Lower lobe of right lung (tissue), 2 donors: ENCODE results near the gene WNT11. TPM values are rescaled to one million over a fixed set of nuclear protein-coding genes. Genes with fewer than 3 reads are reported as not detected.

ENCODE experiments used
- ATAC-seq, 2 donors: fragments of 200-7000 bp; cut with Tn5 transposase; one replicate each; pipeline ENCODE4 v1.9.1; 2020 to 2022; ENCODE audit warnings: mild to moderate bottlenecking in 2 of 2, moderate library complexity in 2 of 2
- DNase-seq: peaks from one replicate; pipeline ENCODE4 v3.0.0-alpha.2; 2020
- H3K27ac ChIP-seq: fragments of 200-600 bp; one replicate; pipeline ENCODE4 v1.8.0; 2022
- H3K27me3 ChIP-seq: fragments of 200-600 bp; one replicate; pipeline ENCODE4 v1.8.0; 2022; ENCODE audit warnings: low read depth
- H3K36me3 ChIP-seq: fragments of 200-600 bp; one replicate; pipeline ENCODE4 v1.8.0; 2022; ENCODE audit warnings: mild to moderate bottlenecking
- H3K4me1 ChIP-seq: fragments of 200-600 bp; one replicate; pipeline ENCODE4 v1.8.0; 2022
- H3K4me3 ChIP-seq: fragments of 200-600 bp; one replicate; pipeline ENCODE4 v1.8.0; 2022; ENCODE audit warnings: mild to moderate bottlenecking
- H3K9me3 ChIP-seq: fragments of 200-600 bp; one replicate; pipeline ENCODE4 v1.8.0; 2022
- intact Hi-C: fragments of 100-400 bp; cut with DNase I; formaldehyde crosslinking; loops from one replicate; pipeline ENCODE4 v1.11.0; 2022
- total RNA-seq: library from RNA; stranded (reverse); fragmentation: NEBNext Ultra II Directional; extraction: Animal tissue kit (Norgen Biotek cat#: 25700); gene quantifications from one replicate; pipeline ENCODE4 v1.2.1, GENCODE V29; 2021
- TF ChIP-seq, protein P1 (sequence below): fragments of 200-600 bp; IDR thresholded peaks from one replicate; pipeline ENCODE4 v1.8.0; 2022; ENCODE audit warnings: antibody characterized with exemption, mild to moderate bottlenecking
- donor health status: DM: no; HTN: yes; CAD: no; lungs with severe emphysema.

WNT11 gene
- total RNA-seq, 1 donor from 2014 or later: 9.2 TPM

DNA sequence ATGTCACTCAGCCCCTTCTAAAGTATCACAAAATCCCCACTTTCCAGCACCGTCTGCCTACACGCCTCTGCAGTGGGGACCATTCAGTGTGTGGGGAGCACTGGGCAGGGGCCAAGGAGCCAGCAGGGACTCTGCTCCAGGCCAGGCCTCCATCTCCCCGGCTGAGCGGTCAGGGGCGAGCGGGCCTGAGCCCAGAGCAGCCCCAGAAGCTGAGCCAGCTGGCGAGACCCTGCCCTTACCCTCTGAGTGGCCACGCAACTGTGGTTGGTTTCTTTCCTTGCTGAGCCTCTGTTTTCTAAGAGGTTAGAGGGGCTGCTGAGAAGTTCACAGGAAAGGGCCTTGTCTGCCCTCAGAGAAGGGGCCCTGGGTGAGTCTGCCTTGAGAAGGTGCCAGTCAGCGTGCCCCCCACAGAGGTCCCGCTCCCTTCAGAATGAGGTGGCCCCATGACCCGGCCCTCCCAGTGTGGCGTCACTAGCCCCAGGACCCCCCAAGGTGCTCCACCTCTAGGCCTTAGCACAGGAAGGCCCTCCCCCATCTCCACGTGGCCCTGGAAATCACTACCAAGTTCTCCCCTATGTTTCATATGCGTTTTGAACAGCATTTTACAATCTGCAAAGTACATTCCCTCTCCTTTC, 46.9 kb downstream of the WNT11 start:
- Histone ChIP-seq H3K9me3 (no peaks in the 10 kb centered on the region), H3K36me3 (no peaks in the 10 kb centered on the region), H3K27ac (no peak overlapping the region), H3K27me3 (no peaks in the 10 kb centered on the region), H3K4me1 (peaks cover 14% of the 10 kb centered on the region), H3K4me3 (no peak overlapping the region)
- intact Hi-C loops: loop anchor here (10.0 kb wide), 1 partner anchor 265 kb away; no protein-coding TSS in a partner anchor
- TF ChIP-seq, protein P1, sequence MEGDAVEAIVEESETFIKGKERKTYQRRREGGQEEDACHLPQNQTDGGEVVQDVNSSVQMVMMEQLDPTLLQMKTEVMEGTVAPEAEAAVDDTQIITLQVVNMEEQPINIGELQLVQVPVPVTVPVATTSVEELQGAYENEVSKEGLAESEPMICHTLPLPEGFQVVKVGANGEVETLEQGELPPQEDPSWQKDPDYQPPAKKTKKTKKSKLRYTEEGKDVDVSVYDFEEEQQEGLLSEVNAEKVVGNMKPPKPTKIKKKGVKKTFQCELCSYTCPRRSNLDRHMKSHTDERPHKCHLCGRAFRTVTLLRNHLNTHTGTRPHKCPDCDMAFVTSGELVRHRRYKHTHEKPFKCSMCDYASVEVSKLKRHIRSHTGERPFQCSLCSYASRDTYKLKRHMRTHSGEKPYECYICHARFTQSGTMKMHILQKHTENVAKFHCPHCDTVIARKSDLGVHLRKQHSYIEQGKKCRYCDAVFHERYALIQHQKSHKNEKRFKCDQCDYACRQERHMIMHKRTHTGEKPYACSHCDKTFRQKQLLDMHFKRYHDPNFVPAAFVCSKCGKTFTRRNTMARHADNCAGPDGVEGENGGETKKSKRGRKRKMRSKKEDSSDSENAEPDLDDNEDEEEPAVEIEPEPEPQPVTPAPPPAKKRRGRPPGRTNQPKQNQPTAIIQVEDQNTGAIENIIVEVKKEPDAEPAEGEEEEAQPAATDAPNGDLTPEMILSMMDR: no peak
- DNase-seq (peak; percentile 29), ATAC-seq (no peak)

DNA sequence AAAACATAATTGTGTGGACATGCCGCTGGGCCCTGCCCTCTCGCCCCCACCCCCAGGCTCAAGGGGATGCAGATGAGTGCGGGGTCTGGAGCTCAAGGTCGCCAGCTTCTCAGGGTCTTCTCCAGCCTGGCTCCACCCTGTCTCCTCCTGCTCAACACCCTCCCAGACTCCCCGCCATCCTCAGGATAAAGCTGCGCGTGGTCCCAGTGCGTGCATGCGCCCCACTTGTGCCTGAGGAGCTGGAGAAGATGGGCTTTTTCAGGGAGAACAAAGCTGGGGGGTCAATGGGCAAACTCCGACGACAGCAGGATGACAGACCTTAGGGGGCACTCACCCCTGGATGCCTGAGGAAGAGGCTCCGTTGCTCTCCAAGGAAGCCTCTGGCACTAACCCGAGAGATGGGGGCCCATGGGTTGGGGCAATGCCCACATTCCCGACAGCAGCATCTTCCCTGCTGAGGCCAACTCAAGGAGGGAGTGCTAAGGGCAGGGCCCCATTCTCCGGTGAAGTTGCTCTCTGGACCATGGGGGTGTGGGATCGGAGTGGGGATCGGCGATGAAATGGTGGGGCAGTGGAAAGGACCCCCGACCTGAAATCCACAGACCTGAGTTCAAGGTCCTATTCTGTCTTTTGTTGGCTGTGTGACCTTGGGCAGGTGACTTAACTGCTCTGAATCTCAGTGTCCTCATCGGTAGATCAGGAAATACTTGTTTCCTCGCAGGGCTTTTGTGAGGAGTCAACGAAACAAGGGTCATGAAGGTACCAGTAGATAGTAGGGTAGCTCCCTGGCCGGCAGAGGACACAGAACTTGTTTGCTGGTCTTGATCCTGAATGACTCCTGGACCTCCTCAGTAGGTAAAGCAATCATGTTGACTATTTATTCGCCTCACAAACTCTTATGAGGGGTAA, 47.7 kb downstream of the WNT11 start:
- no peak for DNase-seq
- Histone ChIP-seq H3K27ac (no peak overlapping the region), H3K4me1 (peaks cover 14% of the 10 kb centered on the region), H3K36me3 (no peaks in the 10 kb centered on the region), H3K4me3 (no peak overlapping the region), H3K9me3 (no peaks in the 10 kb centered on the region), H3K27me3 (no peaks in the 10 kb centered on the region)
- no peak for ATAC-seq
- intact Hi-C loops: loop anchor here (10.0 kb wide), 1 partner anchor 264 kb away; no protein-coding TSS in a partner anchor
- TF ChIP-seq, protein P1: no peak

DNA sequence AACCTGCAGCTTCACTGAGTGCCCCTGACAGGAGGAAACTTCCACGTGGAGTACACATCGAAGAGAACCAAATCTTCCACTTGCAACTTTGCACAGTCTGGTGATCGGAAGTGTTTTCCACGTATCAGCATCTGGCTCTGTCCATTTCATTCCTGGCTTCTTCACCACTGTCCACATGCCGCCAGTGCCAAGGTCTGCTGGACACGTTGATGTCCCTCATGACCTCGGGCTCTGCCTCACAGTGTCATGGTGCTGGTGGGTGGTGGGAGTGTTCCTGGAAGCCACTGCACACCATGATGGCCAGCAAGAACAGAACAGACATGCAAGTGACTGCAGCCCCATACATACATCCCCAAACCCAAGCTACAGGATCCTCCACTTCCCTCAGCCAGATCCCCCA, 48.4 kb downstream of the WNT11 start:
- intact Hi-C loops: loop anchor here (10.0 kb wide), 1 partner anchor 263 kb away; no protein-coding TSS in a partner anchor
- no peak for DNase-seq
- no peak for ATAC-seq

DNA sequence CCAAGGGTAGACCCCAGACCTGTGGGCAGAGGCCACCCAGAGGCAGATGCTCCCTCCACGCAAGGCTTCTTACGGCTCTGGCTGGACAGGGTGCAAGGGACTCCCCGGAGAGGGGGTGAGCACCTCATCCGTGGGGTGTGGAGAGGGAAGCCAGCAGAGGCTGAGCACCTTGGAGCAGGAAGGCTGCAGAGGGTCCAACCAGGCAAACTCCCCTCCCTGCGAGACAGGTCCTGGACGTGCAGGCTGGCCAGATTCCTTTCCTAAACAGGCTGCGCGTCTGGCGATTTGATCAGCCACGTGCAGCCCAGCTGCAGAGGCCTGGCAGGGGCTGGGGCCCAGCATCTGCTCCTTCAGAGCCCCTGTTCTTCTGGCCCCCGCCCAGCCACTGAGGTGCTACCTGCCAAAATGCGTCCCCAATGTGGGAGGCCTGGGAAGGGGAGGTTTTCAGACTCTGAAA, 49.3 kb downstream of the WNT11 start:
- TF ChIP-seq, protein P1: no peak
- ATAC-seq (no peak), DNase-seq (no peak)
- H3K9me3 ChIP-seq: no peaks in the 10 kb centered on the region
- H3K4me1 ChIP-seq: peaks cover 19% of the 10 kb centered on the region
- H3K36me3 ChIP-seq: no peaks in the 10 kb centered on the region
- H3K4me3 ChIP-seq: no peak overlapping the region
- no peaks in the 10 kb centered on the region for H3K27me3 ChIP-seq
- intact Hi-C loops: loop anchor here (10.0 kb wide), 1 partner anchor 262 kb away; no protein-coding TSS in a partner anchor
- H3K27ac ChIP-seq: no peak overlapping the region

More for the DNA sequence above, 48.4 kb downstream of the WNT11 start:
- Histone ChIP-seq H3K27ac (no peak overlapping the region), H3K4me3 (no peak overlapping the region), H3K36me3 (no peaks in the 10 kb centered on the region), H3K27me3 (no peaks in the 10 kb centered on the region), H3K9me3 (no peaks in the 10 kb centered on the region), H3K4me1 (peaks cover 16% of the 10 kb centered on the region)
- TF ChIP-seq, protein P1: no peak

DNA sequence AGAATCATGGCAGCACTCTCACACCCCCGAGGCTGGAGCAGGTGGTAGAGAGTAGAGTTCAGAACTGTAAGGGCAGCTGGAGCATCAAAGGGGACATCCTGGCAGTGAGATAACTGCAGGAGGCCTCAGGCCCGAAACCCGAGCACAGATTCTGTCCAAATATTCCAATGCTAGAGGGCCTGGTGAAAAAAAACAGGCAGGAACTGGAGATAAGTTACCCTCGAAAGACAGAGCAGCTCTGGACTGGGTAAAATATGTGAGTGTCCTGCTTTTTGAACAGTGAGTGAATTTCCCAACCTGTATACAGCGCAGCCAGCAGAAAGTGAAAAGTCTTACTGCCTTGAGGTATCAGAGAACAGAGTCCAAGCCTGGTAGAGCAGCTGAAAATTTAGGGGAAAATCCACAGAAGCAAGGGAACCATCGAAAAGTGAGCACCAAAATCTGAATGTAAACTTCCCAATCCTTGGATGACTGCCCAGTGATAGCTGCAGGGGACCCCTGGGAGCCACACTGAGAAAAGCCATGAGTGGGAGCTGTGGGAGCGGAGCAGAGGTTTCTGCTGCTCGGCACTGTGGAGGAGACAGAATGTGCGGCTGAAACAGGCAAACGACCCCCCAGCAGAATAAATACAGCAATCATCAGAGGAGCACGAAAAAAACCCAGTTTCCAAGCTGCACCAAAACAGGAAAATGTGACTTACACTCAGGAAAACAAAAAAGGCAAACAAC, 50.6 kb downstream of the WNT11 start:
- no peak overlapping the region for H3K27ac ChIP-seq
- H3K9me3 ChIP-seq: no peaks in the 10 kb centered on the region
- H3K4me1 ChIP-seq: peaks cover 12% of the 10 kb centered on the region
- TF ChIP-seq, protein P1: no peak
- H3K27me3 ChIP-seq: no peaks in the 10 kb centered on the region
- H3K4me3 ChIP-seq: no peak overlapping the region
- DNase-seq (no peak), ATAC-seq (no peak)
- intact Hi-C loops: loop anchor here (10.0 kb wide), 1 partner anchor 261 kb away; no protein-coding TSS in a partner anchor
- H3K36me3 ChIP-seq: no peaks in the 10 kb centered on the region
